HAP-1 (cell line): ENCODE measurements around the gene ADAMTS13.
"Not testable (repeated sequence)": the region's sequence is repeated elsewhere in the genome, so short reads cannot be mapped to it uniquely, and the experiment has no call there.

Source experiments
- DNase-seq, 2 experiments: peaks; one replicate each; pipeline ENCODE4 v3.0.0-alpha.2; 2016 to 2020; ENCODE audit warnings: low spot score in 2 of 2
- H3K27me3 ChIP-seq: fragments of 250-450 bp; sonication (Bioruptor Pico); 2 replicates; pipeline ENCODE4 v1.5.1; 2020; ENCODE audit warnings: low read depth, mild to moderate bottlenecking, moderate library complexity
- H3K36me3 ChIP-seq: fragments of 250-450 bp; sonication (Bioruptor Pico); replicated peaks from 2 replicates; pipeline ENCODE4 v1.5.1; 2020; ENCODE audit warnings: mild to moderate bottlenecking
- H3K4me1 ChIP-seq: fragments of 250-450 bp; sonication (Bioruptor Pico); 2 replicates; pipeline ENCODE4 v1.5.1; 2020; ENCODE audit warnings: mild to moderate bottlenecking
- H3K4me3 ChIP-seq: fragments of 250-450 bp; sonication (Bioruptor Pico); 2 replicates; pipeline ENCODE4 v1.5.1; 2020; ENCODE audit warnings: mild to moderate bottlenecking, moderate library complexity
- H3K9me3 ChIP-seq: fragments of 250-450 bp; sonication (Bioruptor Pico); 2 replicates; pipeline ENCODE4 v1.5.1; 2020; ENCODE audit warnings: mild to moderate bottlenecking, moderate library complexity
- in situ Hi-C: fragments of 300-500 bp; cut with MboI; formaldehyde crosslinking; loops from 3 replicates; pipeline ENCODE4 v1.14.3; 2020; ENCODE audit warnings: low sequenced_read_pairs, inconsistent platforms, mixed read lengths

Gene ADAMTS13

GRCh38 chr9:133384736-133385321 is 37.3 kb upstream of the ADAMTS13 start:
- Histone ChIP-seq H3K36me3 (no peaks in the 10 kb centered on the region), H3K4me1 (no peaks in the 10 kb centered on the region), H3K9me3 (no peaks in the 10 kb centered on the region), H3K4me3 (no peak overlapping the region), H3K27me3 (no peaks in the 10 kb centered on the region)
- no peak for DNase-seq
- in situ Hi-C loops, result no loop called here

- no peaks in the 10 kb centered on the region for H3K27me3 ChIP-seq
- no peak overlapping the region for H3K4me3 ChIP-seq
- no peak for DNase-seq
- H3K9me3 ChIP-seq, result no peaks in the 10 kb centered on the region
- no peaks in the 10 kb centered on the region for H3K4me1 ChIP-seq
- in situ Hi-C loops, result no loop called here
- H3K36me3 ChIP-seq, result no peaks in the 10 kb centered on the region
Measured at GRCh38 chr9:133385452-133385851, 36.7 kb upstream of the ADAMTS13 start.

GRCh38 chr9:133386338-133386737 is 35.8 kb upstream of the ADAMTS13 start:
- Histone ChIP-seq H3K27me3 (no peaks in the 10 kb centered on the region), H3K9me3 (no peaks in the 10 kb centered on the region), H3K36me3 (no peaks in the 10 kb centered on the region), H3K4me3 (no peak overlapping the region), H3K4me1 (no peaks in the 10 kb centered on the region)
- in situ Hi-C loops, result no loop called here
- DNase-seq, result no peak

- Histone ChIP-seq H3K36me3 (no peaks in the 10 kb centered on the region), H3K27me3 (no peaks in the 10 kb centered on the region), H3K4me3 (no peak overlapping the region), H3K4me1 (no peaks in the 10 kb centered on the region), H3K9me3 (no peaks in the 10 kb centered on the region)
- in situ Hi-C loops, result no loop called here
- no peak for DNase-seq
Measured at GRCh38 chr9:133387680-133388079, 34.5 kb upstream of the ADAMTS13 start.

DNA sequence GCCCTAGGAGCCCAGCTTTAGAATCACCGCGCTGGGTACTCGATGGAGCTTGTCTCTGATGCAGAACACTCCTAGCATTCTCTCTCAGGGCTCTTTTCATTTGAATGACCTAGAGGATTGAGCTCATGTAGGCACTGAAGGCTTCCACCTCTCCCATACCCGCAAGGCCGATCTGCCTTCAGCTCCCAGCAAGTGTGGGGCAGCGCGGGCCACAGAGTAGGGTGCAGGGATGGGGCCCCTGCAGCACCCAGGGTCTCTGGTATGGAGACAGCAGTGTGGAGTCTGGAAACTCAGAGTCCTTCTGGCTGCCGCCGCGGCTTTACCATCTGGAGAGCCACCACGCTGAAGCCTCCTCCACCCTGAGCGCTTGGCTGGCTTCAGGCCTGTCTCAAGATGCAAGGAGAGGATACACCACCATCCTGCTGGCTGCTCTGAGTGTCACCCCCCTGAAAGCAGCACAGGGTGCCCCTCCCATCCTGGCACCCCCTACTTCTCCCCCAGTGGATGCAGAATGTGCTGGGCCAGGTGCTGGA is 33.1 kb upstream of the ADAMTS13 start:
- Histone ChIP-seq H3K4me3 (no peak overlapping the region), H3K36me3 (no peaks in the 10 kb centered on the region), H3K9me3 (no peaks in the 10 kb centered on the region), H3K4me1 (no peaks in the 10 kb centered on the region), H3K27me3 (no peaks in the 10 kb centered on the region)
- no peak for DNase-seq
- in situ Hi-C loops, result no loop called here

DNA sequence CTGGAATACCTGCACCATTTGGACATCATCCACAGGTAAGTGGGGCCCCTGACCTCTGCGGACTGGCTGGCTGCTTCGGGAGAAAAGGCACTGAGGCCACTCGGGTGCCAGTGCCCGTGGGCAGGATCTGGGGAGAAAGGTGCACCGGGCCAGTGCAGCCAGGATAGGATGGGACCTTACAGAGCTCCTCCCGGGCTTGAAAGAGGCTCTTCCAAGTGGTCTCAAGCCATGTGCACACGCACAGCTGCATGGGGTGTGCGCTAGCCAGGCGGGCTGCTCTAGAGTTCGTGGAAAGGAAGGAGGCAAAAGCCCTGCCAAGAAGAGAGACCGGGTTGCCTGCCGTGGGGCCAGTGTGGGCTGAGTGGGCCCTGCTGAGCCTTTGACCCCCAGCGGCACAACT is 32.6 kb upstream of the ADAMTS13 start:
- H3K9me3 ChIP-seq, result no peaks in the 10 kb centered on the region
- no peaks in the 10 kb centered on the region for H3K36me3 ChIP-seq
- in situ Hi-C loops, result no loop called here
- H3K27me3 ChIP-seq, result no peaks in the 10 kb centered on the region
- no peak for DNase-seq
- H3K4me3 ChIP-seq, result no peak overlapping the region
- H3K4me1 ChIP-seq, result no peaks in the 10 kb centered on the region

DNA sequence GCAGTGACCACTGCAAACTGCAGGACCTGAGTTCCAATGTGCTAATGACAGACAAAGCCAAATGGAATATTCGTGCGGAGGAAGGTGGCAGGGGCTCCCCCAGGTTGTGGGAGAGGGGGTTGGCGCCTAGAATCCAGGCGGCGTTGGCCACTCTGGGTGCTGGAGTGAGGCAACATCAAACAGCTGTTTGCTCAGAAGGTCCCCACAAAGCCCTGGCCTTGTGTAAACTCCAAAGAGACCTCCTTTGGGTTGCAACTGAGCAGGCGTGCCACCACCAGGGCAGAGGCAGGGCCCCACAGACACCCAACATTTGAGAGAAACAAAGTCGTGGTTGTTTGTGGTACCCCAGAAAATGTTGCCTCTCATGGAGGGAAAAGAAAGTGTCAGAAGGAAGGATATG is 31.5 kb upstream of the ADAMTS13 start:
- Histone ChIP-seq H3K4me1 (no peaks in the 10 kb centered on the region), H3K9me3 (no peaks in the 10 kb centered on the region), H3K4me3 (no peak overlapping the region), H3K36me3 (no peaks in the 10 kb centered on the region), H3K27me3 (no peaks in the 10 kb centered on the region)
- DNase-seq, result no peak
- in situ Hi-C loops, result no loop called here

DNA sequence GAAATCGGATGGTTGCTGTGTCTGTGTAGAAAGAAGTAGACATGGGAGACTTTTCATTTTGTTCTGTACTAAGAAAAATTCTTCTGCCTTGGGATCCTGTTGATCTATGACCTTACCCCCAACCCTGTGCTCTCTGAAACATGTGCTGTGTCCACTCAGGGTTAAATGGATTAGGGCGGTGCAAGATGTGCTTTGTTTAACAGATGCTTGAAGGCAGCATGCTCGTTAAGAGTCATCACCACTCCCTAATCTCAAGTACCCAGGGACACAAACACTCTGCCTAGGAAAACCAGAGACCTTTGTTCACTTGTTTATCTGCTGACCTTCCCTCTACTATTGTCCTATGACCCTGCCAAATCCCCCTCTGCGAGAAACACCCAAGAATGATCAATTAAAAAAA is 30.7 kb upstream of the ADAMTS13 start:
- H3K4me3 ChIP-seq, DNase-seq, H3K4me1 ChIP-seq, H3K9me3 ChIP-seq, H3K36me3 ChIP-seq, H3K27me3 ChIP-seq, in situ Hi-C loops: not testable (repeated sequence)

GRCh38 chr9:133392308-133392707 is 29.9 kb upstream of the ADAMTS13 start:
- H3K27me3 ChIP-seq, H3K9me3 ChIP-seq, H3K4me3 ChIP-seq, H3K4me1 ChIP-seq, H3K36me3 ChIP-seq, in situ Hi-C loops, DNase-seq: not testable (repeated sequence)

- Histone ChIP-seq H3K36me3 (no peaks in the 10 kb centered on the region), H3K4me1 (no peaks in the 10 kb centered on the region), H3K9me3 (no peaks in the 10 kb centered on the region), H3K27me3 (peaks cover 7% of the 10 kb centered on the region; the same call in 1 of the 2 replicates), H3K4me3 (no peak overlapping the region)
- no peak for DNase-seq
- in situ Hi-C loops, result no loop called here
Measured at GRCh38 chr9:133393399-133393798, 28.8 kb upstream of the ADAMTS13 start.

DNA sequence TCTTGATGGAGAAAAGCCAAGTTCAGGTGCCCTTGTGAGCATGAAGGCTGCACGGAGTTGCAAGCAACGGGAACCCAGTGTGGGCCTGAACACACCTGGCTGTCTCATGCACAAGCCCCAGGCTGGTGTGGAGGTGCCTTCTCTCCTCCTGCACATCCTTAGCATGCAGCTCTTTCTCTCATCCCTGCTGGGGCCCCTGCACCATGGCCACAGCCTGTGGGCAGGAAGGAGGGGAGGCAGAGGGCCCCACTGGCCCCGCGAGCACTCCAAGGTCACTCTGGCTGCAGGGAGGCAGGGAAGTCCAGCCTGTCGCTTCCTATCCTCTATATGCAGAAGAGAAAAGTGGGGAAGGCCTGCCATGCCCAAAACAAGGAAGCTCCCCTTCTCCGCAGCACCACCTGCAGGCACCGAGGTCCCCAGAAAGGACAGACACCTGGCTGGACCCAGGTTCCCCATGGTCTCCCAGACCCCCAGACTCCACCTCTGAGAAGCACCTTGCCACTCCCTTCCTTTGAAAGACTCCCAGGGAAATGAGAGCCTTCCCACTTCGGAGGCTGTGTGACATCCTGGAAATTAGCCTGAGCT is 27.4 kb upstream of the ADAMTS13 start:
- no peaks in the 10 kb centered on the region for H3K36me3 ChIP-seq
- DNase-seq, result no peak
- in situ Hi-C loops, result no loop called here
- H3K27me3 ChIP-seq, result peaks cover 7% of the 10 kb centered on the region; the same call in 1 of the 2 replicates
- H3K4me1 ChIP-seq, result no peaks in the 10 kb centered on the region
- no peak overlapping the region for H3K4me3 ChIP-seq
- no peaks in the 10 kb centered on the region for H3K9me3 ChIP-seq

DNA sequence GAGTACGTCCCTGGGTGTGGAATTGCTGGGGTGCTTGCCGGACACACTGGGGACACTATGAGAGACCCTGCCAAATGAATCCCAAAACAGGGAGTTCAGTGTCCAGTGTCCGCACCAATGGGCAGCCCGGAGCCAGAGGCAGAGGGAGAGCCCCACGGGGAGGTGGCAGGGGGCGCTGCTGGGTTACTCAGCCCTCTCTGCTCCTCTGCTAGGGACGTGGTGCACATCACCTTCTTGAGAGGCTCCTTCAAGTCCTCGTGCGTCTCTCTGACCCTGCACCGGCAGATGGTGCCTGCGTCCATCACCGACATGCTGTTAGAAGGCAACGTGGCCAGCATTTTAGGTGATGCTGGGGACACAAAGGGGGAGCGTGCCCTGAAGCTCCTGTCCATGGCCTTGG is 25.2 kb upstream of the ADAMTS13 start:
- peaks cover 7% of the 10 kb centered on the region; the same call in 1 of the 2 replicates for H3K27me3 ChIP-seq
- in situ Hi-C loops, result no loop called here
- H3K9me3 ChIP-seq, result no peaks in the 10 kb centered on the region
- no peak overlapping the region for H3K4me3 ChIP-seq
- DNase-seq, result peak in 1 of 2 experiments; percentile 65
- H3K36me3 ChIP-seq, result no peaks in the 10 kb centered on the region
- H3K4me1 ChIP-seq, result no peaks in the 10 kb centered on the region

- Histone ChIP-seq H3K36me3 (no peaks in the 10 kb centered on the region), H3K27me3 (peaks cover 7% of the 10 kb centered on the region; the same call in 1 of the 2 replicates), H3K4me1 (no peaks in the 10 kb centered on the region), H3K9me3 (no peaks in the 10 kb centered on the region), H3K4me3 (no peak overlapping the region)
- no peak for DNase-seq
- in situ Hi-C loops, result no loop called here
Measured at GRCh38 chr9:133397370-133397769, 24.8 kb upstream of the ADAMTS13 start.

- no peak for DNase-seq
- H3K4me3 ChIP-seq, result no peak overlapping the region
- in situ Hi-C loops, result no loop called here
Measured at GRCh38 chr9:133397895-133398294, 24.3 kb upstream of the ADAMTS13 start.

More at GRCh38 chr9:133397895-133398294, 24.3 kb upstream of the ADAMTS13 start:
- no peaks in the 10 kb centered on the region for H3K9me3 ChIP-seq
- no peaks in the 10 kb centered on the region for H3K4me1 ChIP-seq
- H3K27me3 ChIP-seq, result peaks cover 7% of the 10 kb centered on the region; the same call in 1 of the 2 replicates
- no peaks in the 10 kb centered on the region for H3K36me3 ChIP-seq
